NT2/D1 (cell line): Measurements from ENCODE around the gene PPP1R36.

Experiments used
- SUZ12 ChIP-seq: IDR thresholded peaks from 2 replicates; pipeline ENCODE4 v1.6.1; 2011; ENCODE audit not compliant: insufficient read length, insufficient read depth; ENCODE audit errors: extremely low read depth
- YY1 ChIP-seq: IDR thresholded peaks from 2 replicates; pipeline ENCODE4 v1.6.1; 2011; ENCODE audit not compliant: insufficient read length, insufficient read depth
- ZNF274 ChIP-seq: IDR thresholded peaks from 2 replicates; pipeline ENCODE4 v1.6.1; 2011; ENCODE audit warnings: mild to moderate bottlenecking, low read depth, low read length

DNA sequence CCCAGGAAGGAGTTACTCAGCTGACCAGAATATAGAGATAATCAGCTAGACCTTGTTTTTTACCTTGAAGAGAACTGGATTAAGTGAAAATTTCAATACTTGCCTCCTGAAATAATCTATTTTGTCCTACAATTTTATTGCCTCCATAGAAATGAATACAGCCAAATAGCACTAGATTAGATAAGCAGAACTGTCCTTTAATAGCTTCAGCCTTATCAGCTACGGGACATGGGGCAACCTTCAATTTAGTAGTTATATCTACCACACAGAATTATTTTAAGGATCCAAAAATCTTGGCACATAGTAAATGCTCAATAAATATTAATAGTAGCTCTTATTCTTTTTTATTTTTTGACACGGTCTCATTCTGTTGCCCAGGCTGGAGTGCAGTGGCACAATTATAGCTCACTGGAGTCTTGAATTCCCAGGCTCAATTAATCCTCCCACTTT is 87.2 kb downstream of the PPP1R36 start:
- no peak for TF ChIP-seq SUZ12
- TF ChIP-seq YY1 = no peak
- TF ChIP-seq ZNF274 = no peak
